Lung (tissue), 12 donors: ENCODE data around the gene COL4A2. TPM values are rescaled to one million over a fixed set of nuclear protein-coding genes. Genes with fewer than 3 reads are reported as not detected.

ENCODE experiments used
- ATAC-seq: fragments of 200-7000 bp; cut with Tn5 transposase; one replicate; pipeline ENCODE4 v1.9.1; 2020; ENCODE audit warnings: moderate number of reproducible peaks; ENCODE audit not compliant: insufficient read depth, low FRiP score
- DNase-seq, 3 donors: peaks; one replicate each; pipeline ENCODE4 v3.0.0-alpha.2; 2013 to 2017
- H3K27ac ChIP-seq, 2 donors: one replicate each; pipeline ENCODE4 v1.5.1; 2013; ENCODE audit warnings: mild to moderate bottlenecking in 2 of 2, moderate library complexity in 2 of 2, control low read depth in 1 of 2, inconsistent platforms in 1 of 2, low read depth in 1 of 2, low read length in 1 of 2
- H3K27me3 ChIP-seq, 3 donors: one replicate each; pipeline ENCODE4 v1.5.1; 2013; ENCODE audit warnings: low read length in 2 of 3; ENCODE audit not compliant: control insufficient read depth in 3 of 3, insufficient read depth in 3 of 3
- H3K36me3 ChIP-seq, 4 donors: one replicate each; pipeline ENCODE4 v1.5.1; 2013; ENCODE audit warnings: low read length in 4 of 4, mild to moderate bottlenecking in 1 of 4, moderate library complexity in 1 of 4; ENCODE audit not compliant: control insufficient read depth in 4 of 4, insufficient read depth in 4 of 4
- H3K4me1 ChIP-seq, 5 donors: one replicate each; pipeline ENCODE4 v1.5.1; 2013; ENCODE audit warnings: low read length in 5 of 5, mild to moderate bottlenecking in 2 of 5, moderate library complexity in 1 of 5; ENCODE audit not compliant: control insufficient read depth in 5 of 5, insufficient read depth in 5 of 5
- H3K4me3 ChIP-seq: one replicate; pipeline ENCODE4 v1.5.1; 2013; ENCODE audit warnings: mild to moderate bottlenecking, control low read depth, moderate library complexity
- H3K9ac ChIP-seq, 2 donors: one replicate each; pipeline ENCODE4 v1.5.1; 2013; ENCODE audit warnings: low read length in 2 of 2, control low read depth in 1 of 2; ENCODE audit not compliant: insufficient read depth in 1 of 2
- H3K9me3 ChIP-seq, 4 donors: one replicate each; pipeline ENCODE4 v1.5.1; 2013; ENCODE audit warnings: low read length in 3 of 4, mild to moderate bottlenecking in 1 of 4, moderate library complexity in 1 of 4; ENCODE audit not compliant: control insufficient read depth in 4 of 4, insufficient read depth in 3 of 4
- CTCF ChIP-seq: IDR thresholded peaks from 2 replicates; pipeline ENCODE4 v1.5.1; 2012; ENCODE audit warnings: mild to moderate bottlenecking; ENCODE audit errors: control extremely low read depth, extremely low read depth
- WGBS, 2 donors: extraction: QIAGEN DNeasy Blood & Tissue Kit; methylation state at CpG; one replicate each; pipeline ENCODE4 v1.1.7; 2013; 5-methylcytosine and 5-hydroxymethylcytosine counted together
- polyA plus RNA-seq, 2 donors: library from polyadenylated mRNA; stranded (reverse); fragments of 200-250 nt; gene quantifications; one replicate each; pipeline ENCODE4 v1.2.1, GENCODE V29; 2013
- total RNA-seq, 2 donors: library from RNA; depleted of rRNA in 1 of 2; stranded (reverse); fragments of >200 nt in 1 of 2; gene quantifications; one replicate each; pipeline ENCODE4 v1.2.1, GENCODE V29; 2014 to 2021
- donor health status: control.
- donor health status: control.
- donor health status: Bipolar disorder and iron deficiency.
- donor health status: healthy.
- donor health status: DM: yes; HTN: yes; CAD: no.

Gene COL4A2
- total and polyA plus RNA-seq, 4 donors: 169 to 627 (median 339) TPM

DNA sequence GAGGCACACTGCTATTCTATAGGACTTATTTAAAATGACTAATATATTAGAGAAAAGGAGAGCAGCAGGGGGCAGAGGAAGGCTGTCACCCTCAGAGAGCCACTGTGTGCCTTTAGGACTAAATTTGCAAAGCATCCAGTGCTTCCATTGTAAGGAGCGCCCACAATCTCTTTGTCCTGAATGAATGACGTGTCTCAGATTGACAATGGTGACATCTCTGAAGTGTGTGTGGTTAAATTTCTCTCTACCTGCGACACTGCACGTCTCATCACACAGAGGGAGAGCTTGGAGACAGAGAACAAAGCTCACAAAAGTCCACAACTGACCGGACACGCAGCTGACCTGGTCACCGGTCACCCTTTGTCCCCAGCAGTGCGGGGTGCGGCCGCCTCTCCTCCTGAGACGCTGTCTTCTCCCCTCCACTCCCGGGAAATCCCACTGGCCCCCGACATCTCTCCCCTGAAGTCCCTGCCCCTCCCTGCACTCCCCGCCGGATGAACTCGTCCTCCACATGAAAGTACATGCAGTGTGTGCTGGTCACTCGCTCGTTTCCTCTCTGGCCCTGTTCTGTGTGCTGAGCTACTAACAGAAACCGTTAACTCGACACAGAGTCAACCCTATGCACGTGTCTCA is 147.3 kb downstream of the COL4A2 start:
- H3K27ac ChIP-seq: no peak overlapping the region
- 81 to 86% methylated on average over 21 of the region's 21 CpGs for WGBS, 2 donors
- DNase-seq: peak in 1 of 3 donors; percentile 3

DNA sequence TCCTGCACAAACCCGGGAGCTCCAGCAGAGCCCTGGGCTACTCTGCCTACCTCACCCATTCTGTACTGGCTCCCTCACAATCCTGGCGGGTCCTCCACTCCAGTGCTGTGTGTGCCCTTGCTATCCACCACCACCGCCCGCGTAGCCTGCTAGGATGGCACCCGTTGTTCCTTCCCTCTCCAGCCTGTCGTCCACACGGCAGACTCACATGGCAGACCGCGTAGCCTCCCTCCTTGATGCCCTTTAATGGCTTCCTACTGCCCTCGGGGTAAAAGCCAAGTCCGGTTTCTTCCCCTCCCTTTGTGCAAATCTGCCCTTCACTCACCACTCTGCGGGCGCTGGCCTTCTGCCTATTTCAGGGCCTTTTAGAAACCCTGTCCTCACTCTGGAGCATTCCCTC is 147.9 kb downstream of the COL4A2 start:
- 84 to 88% methylated on average over 14 of the region's 14 CpGs for WGBS, 2 donors
- H3K27ac ChIP-seq: no peak overlapping the region
- no peak for TF ChIP-seq CTCF
- H3K4me1 ChIP-seq: no peaks in the 10 kb centered on the region
- H3K27me3 ChIP-seq: no peaks in the 10 kb centered on the region
- peaks cover 4 to 31% (median 13%) of the 10 kb centered on the region in 4 donors for H3K36me3 ChIP-seq
- H3K4me3 ChIP-seq: no peak overlapping the region
- no peaks in the 10 kb centered on the region for H3K9me3 ChIP-seq
- ATAC-seq (no peak), DNase-seq (no peak)
- H3K9ac ChIP-seq: no peak overlapping the region

More for the DNA sequence above, 147.3 kb downstream of the COL4A2 start:
- Histone ChIP-seq H3K4me1 (no peaks in the 10 kb centered on the region), H3K36me3 (peaks cover 9 to 33% (median 13%) of the 10 kb centered on the region in 4 donors), H3K27me3 (no peaks in the 10 kb centered on the region), H3K9ac (no peak overlapping the region), H3K9me3 (no peaks in the 10 kb centered on the region), H3K4me3 (no peak overlapping the region)
- TF ChIP-seq CTCF: no peak
- no peak for ATAC-seq

DNA sequence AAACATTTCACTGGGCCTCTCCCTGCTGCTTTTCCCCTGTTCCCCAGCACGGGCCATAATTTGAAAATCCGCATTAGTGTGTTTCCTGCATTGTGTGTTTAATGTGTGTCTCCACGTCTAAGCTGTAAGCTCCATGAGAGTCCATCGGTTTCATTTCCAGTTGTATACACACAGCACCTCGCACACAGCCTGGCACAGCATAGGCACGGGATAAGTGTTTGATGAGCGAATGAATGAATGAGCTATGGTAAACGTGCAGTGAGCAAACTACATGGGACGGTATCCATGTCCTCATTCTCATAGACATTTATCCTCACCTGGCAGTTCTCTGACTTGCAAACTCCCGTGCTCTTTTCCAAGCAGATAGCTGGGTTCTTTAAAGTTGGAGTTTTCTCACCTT is 148.4 kb downstream of the COL4A2 start:
- no peak overlapping the region for H3K9ac ChIP-seq
- ATAC-seq: no peak

More for the DNA sequence above, 148.4 kb downstream of the COL4A2 start:
- Histone ChIP-seq H3K4me1 (no peaks in the 10 kb centered on the region), H3K27ac (no peak overlapping the region), H3K27me3 (no peaks in the 10 kb centered on the region), H3K36me3 (peaks cover under 1 to 27% (median 12%) of the 10 kb centered on the region in 4 donors), H3K4me3 (no peak overlapping the region), H3K9me3 (no peaks in the 10 kb centered on the region)
- no peak for TF ChIP-seq CTCF
- WGBS, 2 donors: 77 to 82% methylated on average over 10 of the region's 10 CpGs
- DNase-seq: no peak
